D721Med (cell line): ENCODE results near the gene MTNR1A.

Experiments
- DNase-seq: peaks from one replicate; pipeline ENCODE4 v3.0.0; 2011; ENCODE audit warnings: low spot score; ENCODE audit not compliant: insufficient read length
- FAIRE-seq: peaks from 2 replicates; lab custom pipeline; 2011; peaks lifted over from hg19 to GRCh38; lab: Jason Lieb, UNC
- TF ChIP-seq, protein P1 (sequence below): IDR thresholded peaks from 2 replicates; pipeline ENCODE4 v1.5.1; 2012; ENCODE audit warnings: mild to moderate bottlenecking, control low read depth; ENCODE audit not compliant: insufficient read depth; ENCODE audit errors: missing control alignments

MTNR1A gene

GRCh38 chr4:186596346-186596745 lies 41.0 kb upstream of the MTNR1A start:
- TF ChIP-seq, protein P1, sequence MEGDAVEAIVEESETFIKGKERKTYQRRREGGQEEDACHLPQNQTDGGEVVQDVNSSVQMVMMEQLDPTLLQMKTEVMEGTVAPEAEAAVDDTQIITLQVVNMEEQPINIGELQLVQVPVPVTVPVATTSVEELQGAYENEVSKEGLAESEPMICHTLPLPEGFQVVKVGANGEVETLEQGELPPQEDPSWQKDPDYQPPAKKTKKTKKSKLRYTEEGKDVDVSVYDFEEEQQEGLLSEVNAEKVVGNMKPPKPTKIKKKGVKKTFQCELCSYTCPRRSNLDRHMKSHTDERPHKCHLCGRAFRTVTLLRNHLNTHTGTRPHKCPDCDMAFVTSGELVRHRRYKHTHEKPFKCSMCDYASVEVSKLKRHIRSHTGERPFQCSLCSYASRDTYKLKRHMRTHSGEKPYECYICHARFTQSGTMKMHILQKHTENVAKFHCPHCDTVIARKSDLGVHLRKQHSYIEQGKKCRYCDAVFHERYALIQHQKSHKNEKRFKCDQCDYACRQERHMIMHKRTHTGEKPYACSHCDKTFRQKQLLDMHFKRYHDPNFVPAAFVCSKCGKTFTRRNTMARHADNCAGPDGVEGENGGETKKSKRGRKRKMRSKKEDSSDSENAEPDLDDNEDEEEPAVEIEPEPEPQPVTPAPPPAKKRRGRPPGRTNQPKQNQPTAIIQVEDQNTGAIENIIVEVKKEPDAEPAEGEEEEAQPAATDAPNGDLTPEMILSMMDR: no peak
- no peak for DNase-seq
- no peak for FAIRE-seq

DNA sequence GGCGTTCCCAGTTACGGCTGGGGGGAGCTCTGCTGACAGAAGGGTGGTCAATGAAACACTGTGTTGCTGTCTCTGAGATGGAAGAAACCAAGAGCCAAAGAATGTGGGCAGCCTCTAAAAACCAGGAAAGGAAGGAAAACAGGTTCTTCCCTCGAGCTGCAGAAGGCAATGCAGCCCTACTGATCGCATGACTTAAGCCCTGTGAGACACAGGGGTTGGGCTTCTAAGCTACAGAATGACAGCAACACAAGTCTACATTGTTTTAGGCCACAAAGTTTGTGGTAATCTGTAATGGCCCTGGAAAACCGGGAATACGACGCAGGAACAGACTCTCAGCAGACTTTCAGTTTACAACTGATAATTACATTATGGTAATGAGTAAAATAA lies 38.2 kb upstream of the MTNR1A start:
- DNase-seq: no peak
- TF ChIP-seq, protein P1: no peak
- no peak for FAIRE-seq

GRCh38 chr4:186592966-186593586 lies 37.7 kb upstream of the MTNR1A start:
- TF ChIP-seq, protein P1: no peak
- no peak for DNase-seq
- FAIRE-seq: no peak

DNA sequence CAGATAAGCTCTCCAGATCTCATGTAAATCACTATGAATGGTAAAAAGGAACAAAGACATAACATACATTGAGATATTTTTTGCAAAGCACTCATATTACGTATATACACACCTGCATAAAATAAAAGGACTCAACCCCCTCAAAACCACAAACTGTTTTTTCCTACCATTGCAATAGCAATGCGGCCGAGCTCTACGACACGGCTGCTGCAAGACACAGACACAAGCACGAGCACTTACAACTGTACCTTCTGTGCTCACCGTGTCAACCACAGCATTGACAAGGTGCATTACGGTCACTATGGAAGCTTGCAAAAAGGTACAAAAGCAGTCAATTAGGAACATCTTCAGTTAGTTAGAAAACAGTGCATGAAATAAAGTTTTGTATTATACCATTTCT lies 37.1 kb upstream of the MTNR1A start:
- TF ChIP-seq, protein P1: no peak
- DNase-seq: no peak
- no peak for FAIRE-seq

DNA sequence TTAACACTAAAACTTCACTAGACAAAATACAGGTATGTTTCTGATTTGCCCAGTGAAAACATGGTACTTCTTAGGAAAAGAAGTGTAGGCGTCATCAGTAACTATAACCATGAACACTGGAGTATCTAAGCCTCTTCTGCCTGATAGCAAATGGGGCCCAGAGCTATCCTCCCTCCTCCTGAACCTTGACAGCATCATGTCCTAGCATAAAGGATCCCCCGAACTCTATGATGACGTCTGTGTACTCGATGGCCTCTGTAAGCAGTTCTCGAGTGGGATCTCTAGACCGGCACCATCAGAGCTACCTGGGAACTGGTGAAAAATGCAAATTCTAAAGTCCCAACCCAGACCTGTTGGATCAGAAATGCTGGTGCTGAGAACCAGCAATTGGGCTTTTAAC lies 36.3 kb upstream of the MTNR1A start:
- FAIRE-seq (no peak), DNase-seq (no peak)
- TF ChIP-seq, protein P1: no peak

DNA sequence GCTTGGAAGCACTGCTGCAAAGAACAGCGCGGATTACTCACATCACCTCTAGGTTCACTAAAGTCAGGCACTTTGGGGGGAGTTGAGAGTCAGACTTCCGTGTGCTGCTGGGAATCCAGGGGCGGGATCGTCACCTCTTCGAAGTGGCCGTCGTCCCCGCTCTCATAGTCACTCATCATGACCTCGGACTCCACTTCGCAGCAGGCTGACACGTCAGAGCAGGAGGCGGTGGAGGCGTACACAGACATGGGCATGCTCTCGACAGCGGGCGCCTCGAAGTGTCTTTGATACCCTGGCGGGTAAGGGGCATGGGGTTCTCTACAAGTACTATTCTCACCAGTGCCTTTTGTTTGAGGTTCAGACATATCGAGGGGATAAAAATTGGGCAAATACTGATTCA lies 33.1 kb upstream of the MTNR1A start:
- DNase-seq (no peak), FAIRE-seq (no peak)
- TF ChIP-seq, protein P1: no peak

DNA sequence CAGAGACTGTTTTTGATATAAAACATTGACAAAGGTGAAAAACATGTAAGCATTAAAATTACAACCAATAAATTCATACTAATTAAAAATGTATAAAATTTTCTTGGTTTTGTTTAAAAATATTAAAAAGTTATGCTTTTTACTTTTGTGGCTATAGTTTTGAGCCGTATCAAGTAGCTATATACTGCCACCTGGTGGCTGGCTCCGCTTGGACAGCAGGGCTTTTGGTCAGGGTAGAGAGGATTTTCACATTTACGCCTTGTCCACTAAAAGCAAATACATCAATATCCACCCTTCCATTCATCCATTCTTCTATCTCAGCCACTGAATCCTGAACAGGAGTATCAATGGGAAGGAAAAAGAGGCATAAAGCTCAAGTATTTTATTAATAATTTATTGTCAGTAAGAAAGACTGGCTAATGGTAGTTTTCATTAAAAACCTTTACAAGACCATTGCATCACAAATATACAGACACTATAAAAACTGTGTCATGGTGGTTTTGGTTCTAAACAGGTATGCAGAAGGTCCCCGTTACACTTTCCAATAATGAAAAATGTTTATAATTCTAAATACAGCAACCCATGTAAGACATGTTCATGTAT lies 32.1 kb upstream of the MTNR1A start:
- DNase-seq (no peak), FAIRE-seq (no peak)
- TF ChIP-seq, protein P1: peak; percentile 89
